Ovary (tissue), 9 donors: ENCODE measurements around the gene MAP2K1. TPM values are rescaled to one million over a fixed set of nuclear protein-coding genes. Genes with fewer than 3 reads are reported as not detected.

Experiments used
- DNase-seq, 5 donors: peaks; one replicate each; pipeline ENCODE4 v3.0.0-alpha.2; 2019 to 2020
- H3K27ac ChIP-seq, 2 donors: fragments of 200-600 bp; one replicate each; pipeline versions ENCODE4 v1.5.1 to v1.8.0; 2019 to 2022
- H3K27me3 ChIP-seq: fragments of 200-600 bp; one replicate; pipeline ENCODE4 v1.8.0; 2022
- H3K36me3 ChIP-seq: fragments of 200-600 bp; sonication (generic); one replicate; pipeline ENCODE4 v1.5.1; 2019
- H3K4me1 ChIP-seq: one replicate; pipeline ENCODE4 v1.8.1; 2013; ENCODE audit warnings: mild to moderate bottlenecking, moderate library complexity; ENCODE audit not compliant: insufficient read depth
- H3K4me3 ChIP-seq: fragments of 200-600 bp; sonication (generic); one replicate; pipeline ENCODE4 v1.5.1; 2017
- H3K9me3 ChIP-seq, 2 donors: fragments of 200-600 bp in 1 of 2; sonication (generic) in 1 of 2; one replicate each; pipeline versions ENCODE4 v1.5.1 to v1.8.1; 2013 to 2019; ENCODE audit warnings: mild to moderate bottlenecking in 1 of 2, moderate library complexity in 1 of 2
- CTCF ChIP-seq, 3 donors: fragments of 450-650 bp in 2 of 3; fragments of 200-600 bp in 1 of 3; IDR thresholded peaks; one replicate each; pipeline versions ENCODE4 v1.5.1 to v1.8.0; 2016 to 2022; ENCODE audit warnings: antibody characterized with exemption in 3 of 3, mild to moderate bottlenecking in 1 of 3
- EP300 ChIP-seq: sonication (generic); formaldehyde crosslinking; IDR thresholded peaks from one replicate; pipeline ENCODE4 v1.6.1; 2017; ENCODE audit warnings: antibody characterized with exemption
- POLR2A ChIP-seq: fragments of 450-650 bp; IDR thresholded peaks from one replicate; pipeline ENCODE4 v1.6.1; 2017; ENCODE audit warnings: antibody characterized with exemption, mild to moderate bottlenecking, moderate library complexity
- WGBS, 3 donors: extraction: QIAGEN DNeasy Blood & Tissue Kit in 1 of 3; methylation state at CpG; one replicate each; pipeline versions ENCODE4 v1.1.5 to v1.1.7; 2013 to 2017; 5-methylcytosine and 5-hydroxymethylcytosine counted together
- intact Hi-C, 4 donors: fragments of 100-400 bp; cut with DNase I; formaldehyde crosslinking; loops; one replicate each; pipeline versions ENCODE4 v1.11.0 to v1.15.1; 2022 to 2023
- polyA plus RNA-seq, 2 donors: library from polyadenylated mRNA; stranded (reverse); fragments of 200-250 nt in 1 of 2; fragments of 350-450 nt in 1 of 2; fragmentation: Illumina TruSeq in 1 of 2; extraction: RNeasy Lipid Tissue Mini Kit (QIAGEN cat#74804) in 1 of 2; gene quantifications; one replicate each; pipeline ENCODE4 v1.2.3, GENCODE V29; 2013 to 2014
- total RNA-seq, 7 donors: library from RNA; depleted of rRNA in 2 of 7; stranded (reverse); fragments of >200 nt in 2 of 7; fragmentation: NEBNext Ultra II Directional in 3 of 7; extraction: Animal tissue kit (Norgen Biotek cat#: 25700) in 3 of 7; gene quantifications; one replicate each; pipeline versions ENCODE4 v1.1.0 to v1.2.4, GENCODE V29; 2016 to 2023
- donor health status: DM: no; HTN: no; CAD: no; lungs with moderate emphysema.
- donor health status: DM: no; HTN: no; CAD: no.
- donor health status: Bipolar disorder and iron deficiency.
- donor health status: DM: yes; HTN: yes; CAD: no.
- donor health status: DM: no; HTN: no; CAD: no.
- donor health status: DM: yes; HTN: yes; CAD: no.

The MAP2K1 gene
- total and polyA plus RNA-seq, 9 donors = 21.6 to 44.8 (median 34.3) TPM

- Histone ChIP-seq H3K9me3 (no peaks in the 10 kb centered on the region), H3K4me3 (no peak overlapping the region), H3K27ac (no peak overlapping the region), H3K4me1 (no peaks in the 10 kb centered on the region), H3K36me3 (no peaks in the 10 kb centered on the region), H3K27me3 (no peaks in the 10 kb centered on the region)
- intact Hi-C loops = no loop called here
- no peak for DNase-seq
- 85 to 88% (median 88%) methylated on average over 3 of the region's 3 CpGs for WGBS, 3 donors
- no peak for TF ChIP-seq POLR2A
- no peak for TF ChIP-seq EP300
- TF ChIP-seq CTCF (IDR thresholded peaks at IDR 0.05) = no peak
Observed at GRCh38 chr15:66423149-66423548, 36.4 kb downstream of the MAP2K1 start.

- Histone ChIP-seq H3K4me3 (no peak overlapping the region), H3K4me1 (no peaks in the 10 kb centered on the region), H3K27ac (no peak overlapping the region), H3K36me3 (no peaks in the 10 kb centered on the region), H3K27me3 (no peaks in the 10 kb centered on the region), H3K9me3 (no peaks in the 10 kb centered on the region)
- TF ChIP-seq POLR2A = no peak
- TF ChIP-seq CTCF (IDR thresholded peaks at IDR 0.05) = no peak
- TF ChIP-seq EP300 = no peak
- no peak for DNase-seq
- intact Hi-C loops = no loop called here
- 94 to 96% (median 96%) methylated on average over 9 of the region's 9 CpGs for WGBS, 3 donors
Observed at GRCh38 chr15:66424963-66425612, 38.4 kb downstream of the MAP2K1 start.

- H3K27me3 ChIP-seq = no peaks in the 10 kb centered on the region
- no peak for TF ChIP-seq EP300
- no peak overlapping the region for H3K27ac ChIP-seq
- WGBS, 3 donors = 77 to 87% (median 82%) methylated on average over 4 of the region's 4 CpGs
- H3K36me3 ChIP-seq = no peaks in the 10 kb centered on the region
- DNase-seq = no peak
- no peaks in the 10 kb centered on the region for H3K4me1 ChIP-seq
- H3K9me3 ChIP-seq = no peaks in the 10 kb centered on the region
- intact Hi-C loops = no loop called here
- no peak overlapping the region for H3K4me3 ChIP-seq
Observed at GRCh38 chr15:66425837-66426236, 39.1 kb downstream of the MAP2K1 start.

- Histone ChIP-seq H3K27ac (no peak overlapping the region), H3K4me1 (no peaks in the 10 kb centered on the region), H3K27me3 (no peaks in the 10 kb centered on the region), H3K9me3 (no peaks in the 10 kb centered on the region), H3K4me3 (no peak overlapping the region), H3K36me3 (no peaks in the 10 kb centered on the region)
- intact Hi-C loops = no loop called here
- 91 to 93% (median 92%) methylated on average over 4 of the region's 4 CpGs for WGBS, 3 donors
- DNase-seq = no peak
- no peak for TF ChIP-seq POLR2A
- TF ChIP-seq CTCF (IDR thresholded peaks at IDR 0.05) = no peak
- no peak for TF ChIP-seq EP300
Observed at GRCh38 chr15:66429117-66429516, 42.4 kb downstream of the MAP2K1 start.

- WGBS, 3 donors = 83 to 86% (median 84%) methylated on average over 7 of the region's 7 CpGs
- H3K4me3 ChIP-seq = no peak overlapping the region
- H3K27ac ChIP-seq = no peak overlapping the region
- no peak for DNase-seq
- intact Hi-C loops = no loop called here
- no peaks in the 10 kb centered on the region for H3K9me3 ChIP-seq
- H3K4me1 ChIP-seq = no peaks in the 10 kb centered on the region
- no peaks in the 10 kb centered on the region for H3K36me3 ChIP-seq
- TF ChIP-seq CTCF (IDR thresholded peaks at IDR 0.05) (no peak), EP300 (no peak), POLR2A (no peak)
- no peaks in the 10 kb centered on the region for H3K27me3 ChIP-seq
Observed at GRCh38 chr15:66429546-66429945, 42.8 kb downstream of the MAP2K1 start.
